ENCODE measurements around the gene SDHB. TPM values are rescaled to one million over a fixed set of nuclear protein-coding genes. Genes with fewer than 3 reads are reported as not detected.

Gene SDHB
- total RNA-seq = 92.0 TPM
- polyA plus RNA-seq (ENCODE audit: insufficient read depth, low read depth, low replicate concordance) = 313 TPM
- long read RNA-seq, donor 1, transcript SDHB-201 (8 exons, 1,153 nt) = major isoform, 20 of 23 reads
- long read RNA-seq, donor 1, partial matches to known transcripts = 0 of 23 reads
- long read RNA-seq, donor 1, other reads (novel, unspliced or antisense) = 0 of 23 reads
- long read RNA-seq, donor 2, transcript SDHB-201 (8 exons, 1,153 nt) = major isoform, 37 of 48 reads
- long read RNA-seq, donor 2, partial matches to known transcripts = 9 of 48 reads
- long read RNA-seq, donor 2, other reads (novel, unspliced or antisense) = 0 of 48 reads
- long read RNA-seq, donor 3, transcript SDHB-206 (2 exons, 636 nt) = minor isoform, 5 of 73 reads
- long read RNA-seq, donor 3, transcript SDHB-201 (8 exons, 1,153 nt) = major isoform, 56 of 73 reads
- long read RNA-seq, donor 3, partial matches to known transcripts = 11 of 73 reads
- long read RNA-seq, donor 3, other reads (novel, unspliced or antisense) = 0 of 73 reads
- long read RNA-seq, donor 4, transcript SDHB-201 (8 exons, 1,153 nt) = major isoform, 21 of 23 reads
- long read RNA-seq, donor 4, partial matches to known transcripts = 0 of 23 reads
- long read RNA-seq, donor 4, other reads (novel, unspliced or antisense) = 0 of 23 reads
- long read RNA-seq, donor 5, partial matches to known transcripts = 0 of 1 reads
- long read RNA-seq, donor 5, other reads (novel, unspliced or antisense) = 0 of 1 reads
- long read RNA-seq, donor 6, transcript SDHB-201 (8 exons, 1,153 nt) = major isoform, 78 of 123 reads
- long read RNA-seq, donor 6, transcript SDHB-206 (2 exons, 636 nt) = minor isoform, 16 of 123 reads
- long read RNA-seq, donor 6, partial matches to known transcripts = 29 of 123 reads
- long read RNA-seq, donor 6, other reads (novel, unspliced or antisense) = 0 of 123 reads
- long read RNA-seq, donor 7, transcript SDHB-201 (8 exons, 1,153 nt) = major isoform, 42 of 48 reads
- long read RNA-seq, donor 7, partial matches to known transcripts = 3 of 48 reads
- long read RNA-seq, donor 7, other reads (novel, unspliced or antisense) = 2 of 48 reads
- long read RNA-seq, donor 8, transcript SDHB-201 (8 exons, 1,153 nt) = major isoform, 31 of 32 reads
- long read RNA-seq, donor 8, partial matches to known transcripts = 0 of 32 reads
- long read RNA-seq, donor 8, other reads (novel, unspliced or antisense) = 0 of 32 reads
- long read RNA-seq, donor 9, transcript SDHB-201 (8 exons, 1,153 nt) = major isoform, 23 of 27 reads
- long read RNA-seq, donor 9, partial matches to known transcripts = 0 of 27 reads
- long read RNA-seq, donor 9, other reads (novel, unspliced or antisense) = 0 of 27 reads
- long read RNA-seq, donor 10, transcript SDHB-206 (2 exons, 636 nt) = minor isoform, 8 of 58 reads
- long read RNA-seq, donor 10, transcript SDHB-201 (8 exons, 1,153 nt) = major isoform, 22 of 58 reads
- long read RNA-seq, donor 10, partial matches to known transcripts = 28 of 58 reads
- long read RNA-seq, donor 10, other reads (novel, unspliced or antisense) = 0 of 58 reads

DNA sequence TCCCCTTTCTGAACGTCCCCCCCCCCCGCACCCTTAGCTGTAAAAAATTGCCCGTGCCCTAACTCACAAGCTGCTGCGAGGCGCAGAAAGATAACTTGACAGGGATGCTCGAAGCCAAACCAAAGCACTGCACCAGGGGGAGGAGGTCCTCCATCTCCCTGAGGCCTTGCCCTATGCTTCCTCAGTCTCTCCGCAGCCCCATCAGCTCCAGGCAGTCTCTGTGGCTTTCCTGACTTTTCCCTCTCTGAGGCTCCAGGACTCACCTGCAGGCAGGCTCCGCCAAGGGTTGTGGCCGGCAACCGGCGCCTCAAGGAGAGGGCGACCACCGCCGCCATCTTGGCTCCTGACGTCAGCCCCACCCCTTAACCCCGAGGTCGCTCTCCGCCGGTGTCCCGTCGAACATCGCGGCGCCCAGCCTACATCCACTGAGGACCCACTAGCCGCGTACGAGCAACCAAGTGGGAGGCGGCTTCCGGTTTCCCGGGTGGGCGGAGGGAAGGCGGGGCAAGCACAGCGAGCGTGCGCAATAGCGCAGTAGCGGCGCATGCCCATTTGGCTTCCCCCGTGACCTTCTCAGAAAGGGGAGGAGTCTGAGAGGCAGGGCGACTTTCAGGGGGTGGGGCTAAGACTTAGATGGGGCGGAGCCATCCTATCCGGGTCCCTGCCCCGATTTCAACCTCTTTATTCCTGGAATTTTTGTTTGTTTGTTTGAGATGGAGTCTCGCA is at the start of gene SDHB:
Gene SDHB (minus strand): TSS at position 348 of the 726 bp plus-strand sequence. CDS start 13 bp downstream, at position 335.
- FAIRE-seq (peak; percentile 98), DNase-seq (peak; percentile 99 to 100 (median 100))
- intact Hi-C loops (cut with DNase I) = no loop called here
- Histone ChIP-seq H3K27me3 (ENCODE audit: control insufficient read depth, insufficient read depth, low read length) (no peaks in the 10 kb centered on the region), H3K4me1 (ENCODE audit: control insufficient read depth in 2 of 3, insufficient read depth in 2 of 3, low read depth in 1 of 3, low read length in 3 of 3) (peaks cover 0 to 16% (median 9%) of the 10 kb centered on the region in 3 donors), H3K36me3 (ENCODE audit: control insufficient read depth in 2 of 3, insufficient read depth in 3 of 3, low read length in 3 of 3) (peaks cover 0 to 5% (median 5%) of the 10 kb centered on the region in 3 donors), H3K9me3 (ENCODE audit: control insufficient read depth in 2 of 3, insufficient read depth in 1 of 3, low read length in 3 of 3) (no peaks in the 10 kb centered on the region), H3K4me3 (ENCODE audit: low read length in 3 of 3) (peak within 1 kb of the TSS; percentile 85 to 99 (median 95)), H3K9ac (ENCODE audit: low read length in 3 of 3) (peak within 1 kb of the TSS; percentile 88 to 98 (median 91)), H3K27ac (ENCODE audit: low read depth in 2 of 2, low read length in 2 of 2) (peak within 1 kb of the TSS; percentile 94)
- TF ChIP-seq CTCF (IDR thresholded peaks at IDR 0.05; ENCODE audit: borderline replicate concordance, extremely low read depth, insufficient read depth) = peak; percentile 1

DNA sequence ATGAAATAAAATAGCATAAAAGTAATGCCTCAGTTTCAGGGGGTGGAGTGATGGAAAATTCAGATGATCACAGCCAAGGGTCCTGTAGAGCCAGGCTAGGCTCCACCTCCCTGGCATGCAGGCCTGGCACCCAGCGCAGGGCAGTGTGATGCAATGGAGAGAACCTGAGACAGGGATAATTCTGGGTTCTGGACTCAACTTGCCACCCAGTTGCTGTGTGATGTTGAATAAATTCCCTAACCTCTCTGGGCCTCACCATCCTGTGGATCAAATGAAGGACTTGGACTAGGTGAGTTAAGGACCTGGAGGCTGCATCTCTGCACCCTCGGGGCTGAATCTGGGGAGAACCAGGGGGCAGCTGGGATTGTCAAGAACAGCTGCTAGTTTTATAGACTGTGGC is 48.4 kb upstream of the SDHB start:
- TF ChIP-seq CTCF (IDR thresholded peaks at IDR 0.05; ENCODE audit: borderline replicate concordance, extremely low read depth, insufficient read depth) = no peak
- Histone ChIP-seq H3K4me3 (ENCODE audit: low read length in 3 of 3) (no peak overlapping the region), H3K36me3 (ENCODE audit: control insufficient read depth in 2 of 3, insufficient read depth in 3 of 3, low read length in 3 of 3) (no peaks in the 10 kb centered on the region), H3K9ac (ENCODE audit: low read length in 3 of 3) (no peak overlapping the region), H3K27ac (ENCODE audit: low read depth in 2 of 2, low read length in 2 of 2) (no peak overlapping the region), H3K9me3 (ENCODE audit: control insufficient read depth in 2 of 3, insufficient read depth in 1 of 3, low read length in 3 of 3) (no peaks in the 10 kb centered on the region), H3K4me1 (ENCODE audit: control insufficient read depth in 2 of 3, insufficient read depth in 2 of 3, low read depth in 1 of 3, low read length in 3 of 3) (peaks cover 0 to 6% (median 0%) of the 10 kb centered on the region in 3 donors), H3K27me3 (ENCODE audit: control insufficient read depth, insufficient read depth, low read length) (no peaks in the 10 kb centered on the region)
- intact Hi-C loops (cut with DNase I) = no loop called here
- DNase-seq = no peak
- FAIRE-seq = no peak

DNA sequence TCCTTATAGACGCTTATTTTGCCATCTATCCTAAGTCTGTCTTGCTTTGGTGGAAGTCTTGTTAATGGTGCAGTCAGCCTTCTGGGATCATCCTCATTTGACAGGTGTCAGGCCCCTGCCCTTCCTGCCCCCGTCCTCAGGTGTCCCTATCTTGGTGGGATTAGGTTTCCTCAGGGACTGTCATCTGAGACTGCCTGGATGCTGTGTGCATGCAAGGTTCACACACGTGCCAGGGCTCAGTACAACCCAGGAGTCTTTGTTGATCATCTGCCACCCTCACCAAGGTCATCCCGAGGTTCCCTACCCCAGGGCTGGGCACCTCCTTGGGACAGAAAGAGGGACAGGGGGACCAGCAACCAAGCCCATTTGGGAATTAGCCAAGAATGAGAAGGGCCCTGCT is 47.4 kb upstream of the SDHB start:
- intact Hi-C loops (cut with DNase I) = no loop called here
- H3K4me1 ChIP-seq (ENCODE audit: control insufficient read depth in 2 of 3, insufficient read depth in 2 of 3, low read depth in 1 of 3, low read length in 3 of 3) = peaks cover 0 to 6% (median 0%) of the 10 kb centered on the region in 3 donors
- H3K27me3 ChIP-seq (ENCODE audit: control insufficient read depth, insufficient read depth, low read length) = no peaks in the 10 kb centered on the region
- FAIRE-seq (no peak), DNase-seq (peak in 1 of 5 donors; percentile 36)
- no peaks in the 10 kb centered on the region for H3K9me3 ChIP-seq (ENCODE audit: control insufficient read depth in 2 of 3, insufficient read depth in 1 of 3, low read length in 3 of 3)
- H3K4me3 ChIP-seq (ENCODE audit: low read length in 3 of 3) = no peak overlapping the region
- no peak overlapping the region for H3K27ac ChIP-seq (ENCODE audit: low read depth in 2 of 2, low read length in 2 of 2)
- H3K9ac ChIP-seq (ENCODE audit: low read length in 3 of 3) = no peak overlapping the region
- H3K36me3 ChIP-seq (ENCODE audit: control insufficient read depth in 2 of 3, insufficient read depth in 3 of 3, low read length in 3 of 3) = no peaks in the 10 kb centered on the region
- no peak for TF ChIP-seq CTCF (IDR thresholded peaks at IDR 0.05; ENCODE audit: borderline replicate concordance, extremely low read depth, insufficient read depth)

Data from kidney (tissue), 22 donors.